CD4-positive, alpha-beta memory T cell (primary cell): ENCODE results near the gene CHRNB4. TPM values are rescaled to one million over a fixed set of nuclear protein-coding genes. Genes with fewer than 3 reads are reported as not detected.

ENCODE experiments used
- CTCF ChIA-PET: fragments of 350-600 bp; sonication (Branson Sonifier 250); formaldehyde crosslinking; loops from one replicate; lab custom pipeline; 2021; ENCODE audit warnings: inconsistent platforms; ENCODE audit not compliant: partially characterized antibody; lab: Charles Lee
- POLR2A ChIA-PET: fragments of 350-600 bp; sonication (Branson Sonifier 250); formaldehyde crosslinking; loops from one replicate; lab custom pipeline; 2021; ENCODE audit not compliant: partially characterized antibody; lab: Charles Lee
- DNase-seq, 5 donors: peaks; one replicate each; pipeline versions ENCODE4 v3.0.0 to v3.0.0-alpha.2; 2020 to 2022; ENCODE audit warnings: mixed read lengths in 1 of 5
- H3K27ac ChIP-seq: one replicate; pipeline ENCODE4 v1.7.0; 2013; ENCODE audit warnings: low read depth, low read length
- H3K27me3 ChIP-seq: 2 replicates; pipeline ENCODE4 v1.7.0; 2013; ENCODE audit warnings: mild to moderate bottlenecking, low read length, moderate library complexity; ENCODE audit not compliant: insufficient read depth
- H3K36me3 ChIP-seq: 2 replicates; pipeline ENCODE4 v1.7.0; 2013; ENCODE audit warnings: mild to moderate bottlenecking, low read length, moderate library complexity; ENCODE audit not compliant: insufficient read depth
- H3K4me1 ChIP-seq: 2 replicates; pipeline ENCODE4 v1.7.0; 2013; ENCODE audit warnings: mild to moderate bottlenecking, low read length, moderate library complexity; ENCODE audit not compliant: insufficient read depth
- H3K4me3 ChIP-seq, 2 donors: one replicate each; pipeline ENCODE4 v1.7.0; 2013; ENCODE audit warnings: low read length in 2 of 2, mild to moderate bottlenecking in 1 of 2
- H3K9me3 ChIP-seq, 2 donors: one replicate each; pipeline ENCODE4 v1.7.0; 2013; ENCODE audit warnings: low read length in 2 of 2, control low read depth in 1 of 2; ENCODE audit not compliant: control insufficient read depth in 1 of 2
- H3K27ac Mint-ChIP-seq, 7 donors: one replicate each; pipeline ENCODE4 v1.8.0; 2020 to 2021; ENCODE audit warnings: mixed read lengths in 7 of 7, mild to moderate bottlenecking in 6 of 7, inconsistent platforms in 3 of 7, moderate library complexity in 3 of 7
- H3K27me3 Mint-ChIP-seq, 2 donors: one replicate each; pipeline ENCODE4 v1.8.0; 2020 to 2021; ENCODE audit warnings: mixed read lengths in 2 of 2
- H3K36me3 Mint-ChIP-seq, 2 donors: one replicate each; pipeline ENCODE4 v1.8.0; 2020 to 2021; ENCODE audit warnings: mixed read lengths in 2 of 2, inconsistent platforms in 1 of 2, mild to moderate bottlenecking in 1 of 2
- H3K4me1 Mint-ChIP-seq, 4 donors: one replicate each; pipeline ENCODE4 v1.8.0; 2020 to 2021; ENCODE audit warnings: mixed read lengths in 4 of 4, mild to moderate bottlenecking in 1 of 4
- H3K4me3 Mint-ChIP-seq, 8 donors: one replicate each; pipeline ENCODE4 v1.8.0; 2020 to 2021; ENCODE audit warnings: mixed read lengths in 8 of 8, mild to moderate bottlenecking in 7 of 8, moderate library complexity in 6 of 8, inconsistent platforms in 3 of 8
- H3K9me3 Mint-ChIP-seq, 8 donors: one replicate each; pipeline ENCODE4 v1.8.0; 2020 to 2021; ENCODE audit warnings: mixed read lengths in 8 of 8, mild to moderate bottlenecking in 5 of 8, inconsistent platforms in 3 of 8, moderate library complexity in 1 of 8
- intact Hi-C: fragments of 100-400 bp; cut with micrococcal nuclease; formaldehyde crosslinking; loops from one replicate; pipeline ENCODE4 v1.15.1; 2023
- polyA plus RNA-seq, 2 donors: library from polyadenylated mRNA; unstranded; fragments of 300-500 nt; fragmentation: Illumina TruSeq; gene quantifications; one replicate each; pipeline ENCODE4 v1.2.3, GENCODE V29; 2021
- total RNA-seq, 2 experiments: library from RNA; stranded (reverse); gene quantifications; one replicate each; pipeline ENCODE4 v1.2.3, GENCODE V29; 2021

The CHRNB4 gene
- total and polyA plus RNA-seq, 4 experiments from 2014 or later, result not detected

GRCh38 chr15:78682693-78683410 lies 41.8 kb upstream of the CHRNB4 start:
- Histone ChIP-seq H3K9me3 (no peaks in the 10 kb centered on the region), H3K27ac (no peak overlapping the region), H3K27me3 (no peaks in the 10 kb centered on the region), H3K4me1 (no peaks in the 10 kb centered on the region), H3K36me3 (no peaks in the 10 kb centered on the region), H3K4me3 (no peak overlapping the region)
- no peak overlapping the region for H3K4me3 Mint-ChIP-seq
- POLR2A ChIA-PET, result no interaction called here
- no peak overlapping the region for H3K27ac Mint-ChIP-seq
- DNase-seq, result no peak
- CTCF ChIA-PET, result no interaction called here
- peaks cover 1 to 2% of the 10 kb centered on the region in 2 donors for H3K27me3 Mint-ChIP-seq
- H3K4me1 Mint-ChIP-seq, result peaks cover 0 to 6% (median 0%) of the 10 kb centered on the region in 4 donors
- intact Hi-C loops, result no loop called here
- no peaks in the 10 kb centered on the region for H3K9me3 Mint-ChIP-seq
- no peaks in the 10 kb centered on the region for H3K36me3 Mint-ChIP-seq

DNA sequence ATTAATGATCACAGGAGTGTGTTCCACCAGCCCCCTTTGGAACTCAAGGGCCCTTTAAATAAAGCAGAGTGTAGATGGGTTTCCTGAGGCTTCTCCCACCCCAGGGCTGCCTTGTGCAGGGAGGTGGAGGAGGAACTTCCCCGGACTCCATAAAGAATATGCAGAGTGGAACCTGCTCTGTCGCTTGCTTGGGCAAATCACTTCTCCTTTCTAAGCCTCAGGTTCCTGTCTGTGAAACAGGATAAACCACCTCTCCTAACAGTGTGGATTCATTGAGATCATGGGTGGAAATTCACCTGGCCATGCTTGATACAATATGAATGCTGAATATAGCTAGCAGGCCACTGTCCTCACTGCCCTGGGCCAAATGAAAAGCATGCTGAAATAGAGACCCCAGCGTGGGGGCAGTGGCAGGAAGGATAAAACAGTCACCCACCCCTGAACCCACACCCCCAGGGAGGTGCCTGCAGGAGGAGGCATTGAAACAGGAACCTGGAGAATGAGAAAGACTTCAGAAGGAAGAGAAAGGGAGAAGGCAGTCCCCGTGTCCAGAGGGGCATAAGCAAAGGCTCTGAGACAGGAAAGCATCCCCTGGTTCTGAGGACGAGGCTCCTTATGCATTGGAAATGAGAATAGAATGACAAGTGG lies 41.1 kb upstream of the CHRNB4 start:
- Histone ChIP-seq H3K27me3 (no peaks in the 10 kb centered on the region), H3K36me3 (no peaks in the 10 kb centered on the region), H3K27ac (no peak overlapping the region), H3K4me1 (no peaks in the 10 kb centered on the region), H3K9me3 (no peaks in the 10 kb centered on the region), H3K4me3 (no peak overlapping the region)
- ChIA-PET CTCF (no interaction called here), POLR2A (no interaction called here)
- H3K27ac Mint-ChIP-seq, result no peak overlapping the region
- intact Hi-C loops, result no loop called here
- no peaks in the 10 kb centered on the region for H3K36me3 Mint-ChIP-seq
- H3K4me1 Mint-ChIP-seq, result peaks cover 0 to 6% (median 0%) of the 10 kb centered on the region in 4 donors
- H3K4me3 Mint-ChIP-seq, result no peak overlapping the region
- peaks cover 1 to 2% of the 10 kb centered on the region in 2 donors for H3K27me3 Mint-ChIP-seq
- no peaks in the 10 kb centered on the region for H3K9me3 Mint-ChIP-seq
- no peak for DNase-seq

GRCh38 chr15:78681281-78682003 lies 40.4 kb upstream of the CHRNB4 start:
- intact Hi-C loops, result no loop called here
- POLR2A ChIA-PET, result no interaction called here
- H3K4me3 Mint-ChIP-seq, result no peak overlapping the region
- no peak for DNase-seq
- Histone ChIP-seq H3K9me3 (no peaks in the 10 kb centered on the region), H3K27ac (no peak overlapping the region), H3K4me1 (no peaks in the 10 kb centered on the region), H3K27me3 (no peaks in the 10 kb centered on the region), H3K36me3 (no peaks in the 10 kb centered on the region), H3K4me3 (no peak overlapping the region)
- no peaks in the 10 kb centered on the region for H3K9me3 Mint-ChIP-seq
- no peak overlapping the region for H3K27ac Mint-ChIP-seq
- CTCF ChIA-PET, result no interaction called here
- no peaks in the 10 kb centered on the region for H3K36me3 Mint-ChIP-seq
- H3K4me1 Mint-ChIP-seq, result peaks cover 0 to 6% (median 0%) of the 10 kb centered on the region in 4 donors
- H3K27me3 Mint-ChIP-seq, result peaks cover 0 to 1% of the 10 kb centered on the region in 2 donors

GRCh38 chr15:78680431-78681075 lies 39.5 kb upstream of the CHRNB4 start:
- Histone ChIP-seq H3K4me1 (no peaks in the 10 kb centered on the region), H3K36me3 (no peaks in the 10 kb centered on the region), H3K9me3 (no peaks in the 10 kb centered on the region), H3K27me3 (no peaks in the 10 kb centered on the region), H3K4me3 (no peak overlapping the region), H3K27ac (no peak overlapping the region)
- Mint-ChIP-seq H3K4me3 (no peak overlapping the region), H3K9me3 (no peaks in the 10 kb centered on the region), H3K4me1 (peaks cover 0 to under 1% (median 0%) of the 10 kb centered on the region in 4 donors), H3K27me3 (no peaks in the 10 kb centered on the region), H3K36me3 (no peaks in the 10 kb centered on the region), H3K27ac (no peak overlapping the region)
- intact Hi-C loops, result no loop called here
- no peak for DNase-seq
- ChIA-PET POLR2A (no interaction called here), CTCF (no interaction called here)

DNA sequence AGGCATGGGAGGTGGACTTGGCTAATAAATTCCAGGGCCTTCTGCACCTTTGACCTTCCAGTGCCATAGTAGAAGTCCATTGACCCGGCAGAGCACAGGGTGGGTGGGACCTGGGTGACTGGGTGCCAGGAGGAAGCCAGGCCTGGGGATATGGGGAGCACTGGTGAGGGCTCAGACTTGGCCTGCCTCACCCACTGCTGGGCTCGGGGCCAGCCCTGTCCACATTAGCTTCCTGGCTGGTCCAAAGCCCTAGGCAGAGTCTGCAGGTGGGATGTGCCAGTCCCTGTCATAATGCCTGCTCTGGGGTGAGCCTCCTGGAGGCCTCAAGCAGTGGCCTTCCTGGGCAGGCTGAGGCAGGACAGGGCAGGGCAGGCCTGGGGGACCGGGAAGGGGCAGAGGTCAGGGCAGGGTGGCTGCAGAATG lies 38.1 kb upstream of the CHRNB4 start:
- Mint-ChIP-seq H3K4me1 (no peaks in the 10 kb centered on the region), H3K27ac (no peak overlapping the region), H3K9me3 (no peaks in the 10 kb centered on the region), H3K4me3 (no peak overlapping the region), H3K27me3 (no peaks in the 10 kb centered on the region), H3K36me3 (no peaks in the 10 kb centered on the region)
- DNase-seq, result no peak
- Histone ChIP-seq H3K36me3 (no peaks in the 10 kb centered on the region), H3K9me3 (no peaks in the 10 kb centered on the region), H3K4me1 (no peaks in the 10 kb centered on the region), H3K27ac (no peak overlapping the region), H3K27me3 (no peaks in the 10 kb centered on the region), H3K4me3 (no peak overlapping the region)
- POLR2A ChIA-PET, result no interaction called here
- CTCF ChIA-PET, result no interaction called here
- intact Hi-C loops, result no loop called here

- Histone ChIP-seq H3K4me1 (no peaks in the 10 kb centered on the region), H3K4me3 (no peak overlapping the region), H3K27me3 (no peaks in the 10 kb centered on the region), H3K9me3 (no peaks in the 10 kb centered on the region), H3K36me3 (no peaks in the 10 kb centered on the region), H3K27ac (no peak overlapping the region)
- ChIA-PET POLR2A (no interaction called here), CTCF (no interaction called here)
- H3K9me3 Mint-ChIP-seq, result no peaks in the 10 kb centered on the region
- peaks cover 0 to 2% of the 10 kb centered on the region in 2 donors for H3K27me3 Mint-ChIP-seq
- DNase-seq, result no peak
- H3K4me1 Mint-ChIP-seq, result no peaks in the 10 kb centered on the region
- H3K36me3 Mint-ChIP-seq, result no peaks in the 10 kb centered on the region
- no peak overlapping the region for H3K27ac Mint-ChIP-seq
- H3K4me3 Mint-ChIP-seq, result no peak overlapping the region
- intact Hi-C loops, result no loop called here
Observed at GRCh38 chr15:78676424-78677110, 35.6 kb upstream of the CHRNB4 start.
